H1 (cell line): ENCODE measurements around the gene LIPA. TPM values are rescaled to one million over a fixed set of nuclear protein-coding genes. Genes with fewer than 3 reads are reported as not detected.

Experiments
- CTCF ChIA-PET: fragments of 300-600 bp; sonication (Branson Sonifier 250); formaldehyde crosslinking; loops from one replicate; lab custom pipeline; 2021; ENCODE audit not compliant: partially characterized antibody; lab: Charles Lee
- POLR2A ChIA-PET: fragments of 300-600 bp; sonication (Branson Sonifier 250); formaldehyde crosslinking; loops from one replicate; lab custom pipeline; 2021; ENCODE audit warnings: inconsistent platforms; ENCODE audit not compliant: partially characterized antibody; lab: Charles Lee
- DNase-seq, 2 experiments: peaks; one replicate each; pipeline versions ENCODE4 v3.0.0 to v3.0.0-alpha.2; 2010 to 2022; ENCODE audit warnings: low spot score in 2 of 2, low read depth in 1 of 2, mixed read lengths in 1 of 2
- FAIRE-seq: peaks from 2 replicates; lab custom pipeline; 2011; peaks lifted over from hg19 to GRCh38; lab: Jason Lieb, UNC
- H2AFZ ChIP-seq: 2 replicates; pipeline ENCODE4 v1.8.1; 2012; ENCODE audit warnings: low read length, inconsistent platforms
- H2AK5ac ChIP-seq: 2 replicates; pipeline ENCODE4 v1.6.1; 2013; ENCODE audit warnings: low read depth, low read length
- H2BK120ac ChIP-seq: replicated peaks from 2 replicates; pipeline ENCODE3; 2013; ENCODE audit warnings: low read depth, low read length, inconsistent platforms
- H2BK12ac ChIP-seq: 2 replicates; pipeline ENCODE4 v1.6.1; 2013; ENCODE audit warnings: low read depth, low read length
- H2BK15ac ChIP-seq: 2 replicates; pipeline ENCODE4 v1.6.1; 2013; ENCODE audit warnings: low read length
- H2BK20ac ChIP-seq: 2 replicates; pipeline ENCODE4 v1.6.1; 2013; ENCODE audit warnings: low read length
- H2BK5ac ChIP-seq: 2 replicates; pipeline ENCODE4 v1.6.1; 2013; ENCODE audit warnings: low read depth, low read length
- H3K14ac ChIP-seq: 2 replicates; pipeline ENCODE4 v1.6.1; 2013; ENCODE audit warnings: inconsistent platforms; ENCODE audit not compliant: insufficient read length
- H3K18ac ChIP-seq: 2 replicates; pipeline ENCODE4 v1.6.1; 2013; ENCODE audit warnings: low read length; ENCODE audit errors: extremely low read depth
- H3K23ac ChIP-seq: 2 replicates; pipeline ENCODE4 v1.6.1; 2013; ENCODE audit warnings: inconsistent platforms; ENCODE audit not compliant: insufficient read length
- H3K23me2 ChIP-seq: 2 replicates; pipeline ENCODE4 v1.6.1; 2013; ENCODE audit warnings: low read depth, low read length
- H3K27ac ChIP-seq: 2 replicates; pipeline ENCODE4 v1.6.1; 2011; ENCODE audit warnings: low read depth, low read length, inconsistent platforms
- H3K27me3 ChIP-seq, 4 experiments: replicated peaks in 1 of 4; 1 replicate in 1 of 4; 2 replicates in 3 of 4; pipeline versions ENCODE4 v1.6.1 to v1.8.1; 2011 to 2013; ENCODE audit warnings: low read length in 3 of 4, mild to moderate bottlenecking in 3 of 4, inconsistent platforms in 2 of 4, mixed read lengths in 2 of 4, moderate library complexity in 1 of 4; ENCODE audit not compliant: control insufficient read depth in 3 of 4, insufficient read depth in 3 of 4; ENCODE audit errors: extremely low read depth in 1 of 4
- H3K36me3 ChIP-seq, 4 experiments: 2 replicates each; pipeline versions ENCODE4 v1.6.1 to v1.8.1; 2011 to 2013; ENCODE audit warnings: mild to moderate bottlenecking in 4 of 4, low read length in 3 of 4, moderate library complexity in 2 of 4, control low read depth in 1 of 4, inconsistent platforms in 1 of 4; ENCODE audit not compliant: insufficient read depth in 4 of 4, control insufficient read depth in 2 of 4
- H3K4ac ChIP-seq: replicated peaks from 2 replicates; pipeline ENCODE3; 2013; ENCODE audit warnings: low read length, low read depth, mixed read lengths, inconsistent platforms; ENCODE audit not compliant: insufficient read length
- H3K4me1 ChIP-seq, 4 experiments: replicated peaks in 1 of 4; 1 replicate in 1 of 4; 2 replicates in 3 of 4; pipeline versions ENCODE4 v1.6.1 to v1.8.1; 2011 to 2013; ENCODE audit warnings: low read length in 3 of 4, inconsistent platforms in 2 of 4, mixed read lengths in 1 of 4; ENCODE audit not compliant: insufficient read depth in 4 of 4, control insufficient read depth in 3 of 4
- H3K4me2 ChIP-seq, 2 experiments: 2 replicates each; pipeline versions ENCODE4 v1.6.1 to v1.8.1; 2011 to 2013; ENCODE audit warnings: low read depth in 2 of 2, low read length in 2 of 2, control low read depth in 1 of 2, inconsistent platforms in 1 of 2, mild to moderate bottlenecking in 1 of 2; ENCODE audit not compliant: insufficient read depth in 1 of 2
- H3K4me3 ChIP-seq, 4 experiments: fragments of 200-600, 300-600 bp in 1 of 4; sonication (generic), shearing (Covaris generic), sonication (Bioruptor Twin) in 1 of 4; 2 replicates each; pipeline versions ENCODE4 v1.5.1 to v1.8.1; 2011 to 2016; ENCODE audit warnings: low read length in 4 of 4, low read depth in 3 of 4, control low read depth in 2 of 4, inconsistent platforms in 2 of 4, mild to moderate bottlenecking in 2 of 4, mixed read lengths in 1 of 4, moderate library complexity in 1 of 4; ENCODE audit not compliant: insufficient read depth in 2 of 4; ENCODE audit errors: extremely low read depth in 1 of 4
- H3K56ac ChIP-seq: replicated peaks from 2 replicates; pipeline ENCODE3; 2013; ENCODE audit warnings: low read depth, mild to moderate bottlenecking, mixed read lengths, low read length, inconsistent platforms; ENCODE audit not compliant: insufficient read length
- H3K79me1 ChIP-seq: 2 replicates; pipeline ENCODE4 v1.6.1; 2013; ENCODE audit warnings: low read depth, low read length, control low read depth
- H3K79me2 ChIP-seq, 2 experiments: 2 replicates each; pipeline versions ENCODE4 v1.6.1 to v1.8.1; 2012 to 2013; ENCODE audit warnings: low read length in 2 of 2, mild to moderate bottlenecking in 2 of 2, inconsistent platforms in 1 of 2; ENCODE audit not compliant: insufficient read depth in 2 of 2, control insufficient read depth in 1 of 2
- H3K9ac ChIP-seq, 4 experiments: replicated peaks in 1 of 4; 1 replicate in 1 of 4; 2 replicates in 3 of 4; pipeline versions ENCODE4 v1.6.1 to v1.8.1; 2011 to 2013; ENCODE audit warnings: low read depth in 3 of 4, low read length in 3 of 4, control low read depth in 2 of 4, mild to moderate bottlenecking in 2 of 4, moderate library complexity in 2 of 4, inconsistent platforms in 1 of 4; ENCODE audit errors: extremely low read depth in 1 of 4
- H3K9me3 ChIP-seq, 2 experiments: 2 replicates each; pipeline versions ENCODE4 v1.6.1 to v1.8.1; 2012 to 2013; ENCODE audit warnings: mild to moderate bottlenecking in 2 of 2, moderate library complexity in 2 of 2, control low read depth in 1 of 2, inconsistent platforms in 1 of 2, low read depth in 1 of 2, low read length in 1 of 2, mixed read lengths in 1 of 2; ENCODE audit not compliant: insufficient read depth in 2 of 2
- H4K20me1 ChIP-seq, 2 experiments: replicated peaks in 1 of 2; 2 replicates each; pipeline versions ENCODE3 to v1.8.1; 2011 to 2013; ENCODE audit warnings: inconsistent platforms in 2 of 2, low read length in 2 of 2, mild to moderate bottlenecking in 1 of 2; ENCODE audit not compliant: insufficient read depth in 2 of 2, control insufficient read depth in 1 of 2
- H4K5ac ChIP-seq: 2 replicates; pipeline ENCODE4 v1.6.1; 2013; ENCODE audit warnings: low read length, low read depth, mixed read lengths, inconsistent platforms; ENCODE audit not compliant: insufficient read length
- H4K8ac ChIP-seq: 2 replicates; pipeline ENCODE4 v1.8.0; 2013; ENCODE audit warnings: mild to moderate bottlenecking, moderate library complexity, low read length, inconsistent platforms; ENCODE audit not compliant: insufficient read depth; ENCODE audit errors: extremely low read depth
- H4K91ac ChIP-seq: replicated peaks from 2 replicates; pipeline ENCODE3; 2013; ENCODE audit warnings: low read length, mixed read lengths, inconsistent platforms; ENCODE audit not compliant: insufficient read length
- CEBPB ChIP-seq: IDR thresholded peaks from 2 replicates; pipeline ENCODE4 v1.6.1; 2012; ENCODE audit warnings: low read depth, low read length
- CHD1 ChIP-seq: IDR thresholded peaks from 2 replicates; pipeline ENCODE4 v1.6.1; 2012; ENCODE audit warnings: low read depth, low read length, improper control_type of control experiment
- EZH2 ChIP-seq: fragments of 200-600 bp; sonication (generic); IDR thresholded peaks from 2 replicates; pipeline ENCODE4 v1.7.1; 2012; ENCODE audit warnings: low read depth, mild to moderate bottlenecking, moderate library complexity, low read length, inconsistent platforms; ENCODE audit not compliant: severe bottlenecking
- GTF2F1 ChIP-seq: IDR thresholded peaks from 2 replicates; pipeline ENCODE4 v1.6.1; 2012; ENCODE audit warnings: low read depth, low read length, improper control_type of control experiment, borderline replicate concordance
- RBBP5 ChIP-seq: IDR thresholded peaks from 2 replicates; pipeline ENCODE4 v1.7.1; 2012; ENCODE audit warnings: low read depth, mild to moderate bottlenecking, inconsistent platforms, low read length, moderate library complexity, borderline replicate concordance
- SIX5 ChIP-seq: IDR thresholded peaks from 2 replicates; pipeline ENCODE4 v1.6.1; 2011; ENCODE audit warnings: mild to moderate bottlenecking, low read depth, low read length
- SP4 ChIP-seq: IDR thresholded peaks from 2 replicates; pipeline ENCODE4 v1.6.1; 2012; ENCODE audit warnings: low read length, inconsistent platforms
- SUZ12 ChIP-seq: fragments of 200-600 bp; sonication (generic); IDR thresholded peaks from 2 replicates; pipeline ENCODE4 v1.6.1; 2012; ENCODE audit warnings: mild to moderate bottlenecking, inconsistent platforms, low read length, moderate library complexity, mixed read lengths
- WGBS, 2 experiments: shearing (Covaris generic) in 1 of 2; methylation state at CpG; one replicate each; pipeline versions ENCODE4 v1.1.6 to v1.1.7; 2013 to 2015; ENCODE audit warnings: low lambda C conversion rate in 2 of 2, mixed read lengths in 2 of 2, inconsistent platforms in 1 of 2, low coverage in 1 of 2, missing lambda C conversion rate in 1 of 2; ENCODE audit not compliant: insufficient replicate concordance in 2 of 2, insufficient coverage in 1 of 2, insufficient read length in 1 of 2; ENCODE audit errors: extremely low coverage in 1 of 2, missing lambda C conversion rate in 1 of 2; 5-methylcytosine and 5-hydroxymethylcytosine counted together
- polyA plus RNA-seq, 7 experiments: library from polyadenylated mRNA; depleted of rRNA in 3 of 7; stranded (reverse) in 5 of 7; unstranded in 2 of 7; fragments of >200 nt in 5 of 7; fragments of 200-250 nt in 2 of 7; gene quantifications; 1 replicate in 5 of 7; 2 replicates in 1 of 7; 4 replicates in 1 of 7; pipeline versions ENCODE4 v1.2.1 to v1.2.3, GENCODE V29; 2011 to 2013; ENCODE audit warnings: missing spikeins in 2 of 7, mixed read lengths in 2 of 7
- total RNA-seq: library from RNA; stranded (reverse); fragmentation: NEBNext Ultra II Directional; extraction: Animal tissue kit (Norgen Biotek cat#: 25700); gene quantifications from 2 replicates; pipeline ENCODE4 v1.2.1, GENCODE V29; 2021
- TF ChIP-seq, protein P1 (sequence below): IDR thresholded peaks from 2 replicates; pipeline ENCODE4 v1.6.1; 2012; ENCODE audit warnings: low read length, inconsistent platforms

The LIPA gene
- total and polyA plus RNA-seq, 2 of the 8 experiments (the other 6 are each of a cell fraction or from before 2014, with no cell fraction given) = 18.1 to 32.4 TPM

DNA sequence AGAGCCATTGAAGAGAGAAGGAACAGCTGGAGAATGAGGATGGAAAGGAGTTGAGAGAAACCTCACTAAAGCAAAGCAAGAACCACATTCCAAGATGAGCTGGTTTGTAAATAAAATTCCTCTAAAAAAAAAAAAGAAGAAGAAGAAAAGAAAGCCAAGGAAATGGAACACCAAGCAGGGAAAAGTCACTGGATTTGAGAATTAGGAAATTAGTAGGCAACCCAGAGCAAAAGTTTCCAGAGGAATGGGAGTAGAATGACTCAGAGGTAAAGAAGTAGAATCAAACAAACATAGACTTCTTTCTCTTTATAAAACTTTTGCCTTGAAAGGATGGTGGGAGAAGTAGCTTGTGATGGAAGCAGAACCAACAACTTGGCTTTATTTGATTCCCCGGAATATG is 48.3 kb downstream of the LIPA start:
- Histone ChIP-seq H3K27ac (no peak overlapping the region), H2BK5ac (no peak overlapping the region), H3K23ac (no peak overlapping the region), H3K4me2 (no peak overlapping the region), H4K8ac (no peak overlapping the region), H3K4me1 (peaks cover 0 to 14% (median 9%) of the 10 kb centered on the region in 4 experiments; a peak in 6 of 7 replicates), H3K4me3 (no peak overlapping the region), H2AK5ac (no peak overlapping the region), H2BK120ac (no peak overlapping the region), H3K56ac (no peak overlapping the region), H3K9me3 (no peaks in the 10 kb centered on the region), H3K79me1 (no peaks in the 10 kb centered on the region), H2BK20ac (no peak overlapping the region), H3K23me2 (peaks cover 12% of the 10 kb centered on the region), H4K5ac (no peak overlapping the region), H2AFZ (0 out of 2 replicates have a peak overlapping the region, but pooled peaks have one; percentile 9), H3K9ac (no peak overlapping the region), H3K27me3 (peaks cover 8 to 33% (median 27%) of the 10 kb centered on the region in 4 experiments), H3K14ac (no peak overlapping the region), H2BK15ac (no peak overlapping the region), H3K18ac (no peak overlapping the region), H3K79me2 (no peaks in the 10 kb centered on the region), H3K36me3 (no peaks in the 10 kb centered on the region), H3K4ac (no peak overlapping the region), H4K91ac (no peak overlapping the region), H4K20me1 (no peaks in the 10 kb centered on the region), H2BK12ac (no peak overlapping the region)
- DNase-seq = no peak
- ChIA-PET POLR2A (no interaction called here), CTCF (interaction anchor here (0.7 to 9.3 kb wide), 4 partner anchors 11 to 269 kb away, joined by 3 to 67 read pairs (median 8); no protein-coding TSS in a partner anchor)
- FAIRE-seq = no peak
- WGBS, 2 experiments = 89% methylated on average over 1 of the region's 1 CpG; no CpG with 5 or more reads in 1 of the 2 experiments
- TF ChIP-seq RBBP5 = no peak
- TF ChIP-seq EZH2 = no peak
- no peak for TF ChIP-seq SIX5
- no peak for TF ChIP-seq SP4
- no peak for TF ChIP-seq CEBPB
- no peak for TF ChIP-seq GTF2F1
- TF ChIP-seq CHD1 = no peak
- TF ChIP-seq SUZ12 = no peak
- TF ChIP-seq, protein P1, sequence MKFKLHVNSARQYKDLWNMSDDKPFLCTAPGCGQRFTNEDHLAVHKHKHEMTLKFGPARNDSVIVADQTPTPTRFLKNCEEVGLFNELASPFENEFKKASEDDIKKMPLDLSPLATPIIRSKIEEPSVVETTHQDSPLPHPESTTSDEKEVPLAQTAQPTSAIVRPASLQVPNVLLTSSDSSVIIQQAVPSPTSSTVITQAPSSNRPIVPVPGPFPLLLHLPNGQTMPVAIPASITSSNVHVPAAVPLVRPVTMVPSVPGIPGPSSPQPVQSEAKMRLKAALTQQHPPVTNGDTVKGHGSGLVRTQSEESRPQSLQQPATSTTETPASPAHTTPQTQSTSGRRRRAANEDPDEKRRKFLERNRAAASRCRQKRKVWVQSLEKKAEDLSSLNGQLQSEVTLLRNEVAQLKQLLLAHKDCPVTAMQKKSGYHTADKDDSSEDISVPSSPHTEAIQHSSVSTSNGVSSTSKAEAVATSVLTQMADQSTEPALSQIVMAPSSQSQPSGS = no peak
